ENCODE measurements around the gene IBA57.

The IBA57 gene

DNA sequence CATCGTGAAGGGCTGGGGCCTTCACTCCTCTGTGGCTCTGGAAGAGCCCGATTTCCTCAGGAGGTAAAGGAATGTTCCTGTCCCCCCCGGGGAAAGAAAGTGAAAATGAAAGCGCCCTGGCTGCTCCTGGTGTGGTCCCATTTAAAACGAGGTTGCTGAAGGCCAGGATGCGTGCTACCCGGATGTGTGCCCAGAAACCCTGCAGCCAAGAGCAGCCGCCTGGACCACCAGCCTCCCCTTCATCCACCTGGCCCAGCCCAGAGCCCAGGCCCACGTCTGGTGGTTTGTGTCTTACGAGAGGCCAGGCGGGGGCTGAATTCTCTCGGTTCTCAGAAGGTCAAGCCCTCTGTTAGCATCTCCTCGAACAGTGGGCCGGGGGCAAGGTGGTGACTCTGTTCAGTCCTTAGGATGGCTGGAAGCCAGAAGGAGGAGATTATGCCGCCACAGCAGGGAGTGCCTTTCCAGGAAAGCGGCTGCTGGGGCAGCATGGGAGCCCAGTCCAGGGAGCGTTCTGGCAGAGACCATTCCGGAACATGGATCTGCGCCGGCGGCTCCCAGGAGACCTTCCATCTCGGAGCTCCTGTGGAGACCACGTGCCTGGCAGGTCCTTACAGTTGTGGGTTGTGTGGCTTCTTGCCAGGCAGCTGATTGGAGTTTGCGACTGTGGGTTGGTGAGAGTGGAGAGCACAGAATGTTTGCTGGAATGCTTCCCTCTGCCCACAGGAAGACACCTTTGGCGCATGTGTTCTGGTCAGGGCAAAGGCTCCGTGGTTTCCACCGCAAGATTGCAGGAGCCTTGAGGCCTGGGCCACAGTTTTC, 24.2 kb upstream of the IBA57 start:
- peak; percentile 45 for DNase-seq (ENCODE audit: low spot score)
- TF ChIP-seq, protein P1, sequence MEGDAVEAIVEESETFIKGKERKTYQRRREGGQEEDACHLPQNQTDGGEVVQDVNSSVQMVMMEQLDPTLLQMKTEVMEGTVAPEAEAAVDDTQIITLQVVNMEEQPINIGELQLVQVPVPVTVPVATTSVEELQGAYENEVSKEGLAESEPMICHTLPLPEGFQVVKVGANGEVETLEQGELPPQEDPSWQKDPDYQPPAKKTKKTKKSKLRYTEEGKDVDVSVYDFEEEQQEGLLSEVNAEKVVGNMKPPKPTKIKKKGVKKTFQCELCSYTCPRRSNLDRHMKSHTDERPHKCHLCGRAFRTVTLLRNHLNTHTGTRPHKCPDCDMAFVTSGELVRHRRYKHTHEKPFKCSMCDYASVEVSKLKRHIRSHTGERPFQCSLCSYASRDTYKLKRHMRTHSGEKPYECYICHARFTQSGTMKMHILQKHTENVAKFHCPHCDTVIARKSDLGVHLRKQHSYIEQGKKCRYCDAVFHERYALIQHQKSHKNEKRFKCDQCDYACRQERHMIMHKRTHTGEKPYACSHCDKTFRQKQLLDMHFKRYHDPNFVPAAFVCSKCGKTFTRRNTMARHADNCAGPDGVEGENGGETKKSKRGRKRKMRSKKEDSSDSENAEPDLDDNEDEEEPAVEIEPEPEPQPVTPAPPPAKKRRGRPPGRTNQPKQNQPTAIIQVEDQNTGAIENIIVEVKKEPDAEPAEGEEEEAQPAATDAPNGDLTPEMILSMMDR (IDR thresholded peaks at IDR 0.05; ENCODE audit: extremely low read depth, missing control alignments), result no peak

DNA sequence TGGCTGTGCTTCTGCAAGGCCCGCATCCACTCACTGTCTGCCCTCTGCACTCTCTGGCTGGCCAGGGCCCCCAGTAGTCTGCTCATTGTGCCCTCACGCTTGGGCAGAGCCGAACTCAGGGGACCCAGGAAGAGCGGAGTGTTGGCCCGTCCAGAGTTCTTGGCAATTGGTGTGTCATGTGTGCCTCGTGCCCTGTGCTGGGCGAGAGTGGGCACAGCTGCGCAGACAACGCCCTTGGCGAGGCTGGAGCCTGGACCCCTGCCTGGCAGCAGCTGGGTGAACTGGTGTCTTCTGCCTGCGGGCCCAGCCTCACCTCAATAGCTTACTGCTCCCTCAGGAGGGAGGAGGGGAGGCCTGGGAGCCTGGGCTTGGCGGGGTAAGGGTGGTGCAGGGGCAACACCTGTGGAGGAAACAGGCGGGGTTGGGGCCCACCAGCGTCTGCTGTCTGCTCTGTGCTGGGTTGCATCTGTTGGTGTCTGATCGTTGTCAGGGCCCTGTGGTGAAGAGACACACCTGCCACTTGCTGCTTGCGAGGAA, 23.4 kb upstream of the IBA57 start:
- TF ChIP-seq, protein P1 (IDR thresholded peaks at IDR 0.05; ENCODE audit: extremely low read depth, missing control alignments), result no peak
- DNase-seq (ENCODE audit: low spot score), result no peak

DNA sequence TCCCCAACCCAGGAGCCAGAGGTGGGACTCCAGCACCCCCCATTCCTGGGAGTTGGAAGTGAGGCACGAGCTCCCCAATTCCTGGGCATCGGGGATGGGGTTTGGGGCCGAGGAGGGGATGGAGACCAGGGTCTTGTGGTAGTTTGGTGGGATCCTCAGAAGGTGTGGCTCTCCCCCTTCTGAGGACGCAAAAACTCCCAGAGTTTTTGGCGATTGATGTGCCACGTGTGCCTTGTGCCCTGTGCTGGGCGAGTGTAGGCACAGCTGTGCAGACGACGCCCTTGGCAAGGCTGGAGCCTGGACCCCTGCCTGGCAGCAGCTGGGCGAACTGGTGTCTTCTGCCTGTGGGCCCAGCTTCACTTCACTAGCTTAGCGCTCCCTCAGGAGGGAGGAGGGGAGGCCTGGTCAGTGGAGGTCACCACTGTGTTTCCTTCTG, 22.9 kb upstream of the IBA57 start:
- DNase-seq (ENCODE audit: low spot score), result no peak
- TF ChIP-seq, protein P1 (IDR thresholded peaks at IDR 0.05; ENCODE audit: extremely low read depth, missing control alignments), result no peak

DNA sequence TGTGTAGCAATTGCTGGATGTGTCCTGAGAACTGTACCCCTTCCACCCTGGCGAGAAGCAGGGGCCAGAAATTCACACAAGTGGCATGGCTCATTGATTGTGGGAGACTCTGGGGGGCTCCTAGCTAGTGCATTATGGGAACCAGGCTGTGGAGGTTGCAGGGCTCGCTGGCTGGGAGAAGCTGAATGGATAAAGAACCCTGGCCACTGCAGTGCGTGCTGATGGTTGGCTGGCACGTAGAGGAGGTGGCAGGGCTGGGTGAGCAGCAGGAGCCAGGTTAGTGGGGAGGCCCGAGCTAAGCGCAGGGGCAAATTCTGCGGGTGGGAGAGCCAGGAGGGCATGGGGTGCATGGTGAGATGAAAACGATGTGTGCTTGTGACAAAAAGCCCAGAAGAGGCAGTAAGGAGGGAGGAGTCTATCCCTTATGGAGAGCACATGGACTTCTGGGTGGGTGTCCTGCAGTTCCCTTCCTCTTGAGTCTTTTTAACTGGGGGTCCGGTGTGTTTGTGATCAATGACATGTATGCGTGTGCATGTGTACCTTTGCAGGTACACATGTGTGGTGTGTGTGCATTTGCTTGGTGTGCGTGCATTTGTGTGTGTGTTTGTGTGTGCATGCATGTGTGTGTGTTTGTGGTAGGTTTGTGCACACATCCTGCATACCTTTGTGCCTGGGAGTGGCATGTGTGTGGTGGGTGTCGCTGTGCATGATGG, 22.0 kb upstream of the IBA57 start:
- peak; percentile 14 for DNase-seq (ENCODE audit: low spot score)
- TF ChIP-seq, protein P1 (IDR thresholded peaks at IDR 0.05; ENCODE audit: extremely low read depth, missing control alignments), result no peak

DNA sequence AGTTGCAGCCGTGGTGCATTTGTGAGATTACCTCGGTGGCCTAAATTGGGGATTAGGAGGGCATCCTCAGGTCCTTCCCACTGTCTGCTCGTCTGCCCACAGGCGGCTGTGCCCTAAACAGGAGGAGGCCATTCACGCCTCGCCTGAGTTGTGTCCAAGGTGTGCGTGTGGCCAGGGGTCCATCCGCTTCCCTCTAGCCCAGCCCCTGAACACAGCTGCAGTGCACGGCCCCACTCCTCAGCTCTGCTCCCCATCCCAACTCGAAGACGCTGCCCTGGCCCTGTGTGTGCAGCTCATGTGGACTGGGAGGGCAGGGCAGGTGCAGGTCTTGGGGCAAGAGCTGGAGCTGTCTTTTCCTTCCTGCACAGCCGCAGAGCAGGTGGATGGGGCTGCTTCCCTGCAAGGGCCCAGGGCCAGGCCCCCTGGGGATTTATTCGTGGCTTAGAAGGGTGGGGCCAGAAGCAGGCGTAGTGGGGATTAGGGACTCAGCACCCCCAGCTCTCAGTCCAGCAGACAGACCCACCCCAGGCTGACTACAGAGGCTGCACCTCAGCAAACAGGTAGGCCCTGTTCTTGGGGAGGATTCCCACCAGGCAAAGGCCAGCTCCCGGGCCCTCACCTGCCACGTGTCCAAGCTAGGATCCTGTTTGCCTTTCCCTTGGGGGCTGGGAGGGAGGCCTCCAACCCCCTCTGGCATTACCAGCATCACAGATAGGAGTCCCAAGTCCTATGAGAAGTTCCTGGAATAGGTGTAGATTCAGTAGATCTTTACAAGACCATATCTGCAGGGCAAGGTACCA, 21.2 kb upstream of the IBA57 start:
- TF ChIP-seq, protein P1 (IDR thresholded peaks at IDR 0.05; ENCODE audit: extremely low read depth, missing control alignments), result no peak
- peak; percentile 8 for DNase-seq (ENCODE audit: low spot score)

DNA sequence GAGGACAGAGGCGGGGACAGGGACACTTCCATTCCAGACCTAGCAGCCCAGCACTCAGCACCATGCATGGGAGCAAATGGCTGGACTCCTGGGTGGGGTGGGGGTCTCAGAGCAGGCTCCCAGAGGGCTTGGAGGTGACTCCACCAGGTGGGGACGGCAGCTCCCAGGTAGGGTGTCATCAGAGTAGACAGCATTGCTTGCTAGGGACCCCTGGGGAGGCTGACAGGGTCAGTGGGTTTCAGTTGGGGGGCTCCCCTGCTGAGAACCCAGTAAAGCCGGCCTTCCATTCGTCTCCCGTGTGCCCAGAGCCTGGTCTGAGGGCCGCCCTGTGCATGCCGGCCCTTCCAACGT, 20.6 kb upstream of the IBA57 start:
- DNase-seq (ENCODE audit: low spot score), result no peak
- TF ChIP-seq, protein P1 (IDR thresholded peaks at IDR 0.05; ENCODE audit: extremely low read depth, missing control alignments), result no peak
